GM21717 (cell line): ENCODE measurements around the gene HNRNPU.

ENCODE experiments used
- ATAC-seq: cut with Tn5 transposase; IDR thresholded peaks from one replicate; pipeline ENCODE4 v1.9.1; 2021; ENCODE audit warnings: mild to moderate bottlenecking, moderate library complexity; ENCODE audit not compliant: unreplicated experiment

Gene HNRNPU

GRCh38 chr1:244863491-244864252 is 671 bp downstream of the HNRNPU start:
- ATAC-seq, result peak; percentile 16

DNA sequence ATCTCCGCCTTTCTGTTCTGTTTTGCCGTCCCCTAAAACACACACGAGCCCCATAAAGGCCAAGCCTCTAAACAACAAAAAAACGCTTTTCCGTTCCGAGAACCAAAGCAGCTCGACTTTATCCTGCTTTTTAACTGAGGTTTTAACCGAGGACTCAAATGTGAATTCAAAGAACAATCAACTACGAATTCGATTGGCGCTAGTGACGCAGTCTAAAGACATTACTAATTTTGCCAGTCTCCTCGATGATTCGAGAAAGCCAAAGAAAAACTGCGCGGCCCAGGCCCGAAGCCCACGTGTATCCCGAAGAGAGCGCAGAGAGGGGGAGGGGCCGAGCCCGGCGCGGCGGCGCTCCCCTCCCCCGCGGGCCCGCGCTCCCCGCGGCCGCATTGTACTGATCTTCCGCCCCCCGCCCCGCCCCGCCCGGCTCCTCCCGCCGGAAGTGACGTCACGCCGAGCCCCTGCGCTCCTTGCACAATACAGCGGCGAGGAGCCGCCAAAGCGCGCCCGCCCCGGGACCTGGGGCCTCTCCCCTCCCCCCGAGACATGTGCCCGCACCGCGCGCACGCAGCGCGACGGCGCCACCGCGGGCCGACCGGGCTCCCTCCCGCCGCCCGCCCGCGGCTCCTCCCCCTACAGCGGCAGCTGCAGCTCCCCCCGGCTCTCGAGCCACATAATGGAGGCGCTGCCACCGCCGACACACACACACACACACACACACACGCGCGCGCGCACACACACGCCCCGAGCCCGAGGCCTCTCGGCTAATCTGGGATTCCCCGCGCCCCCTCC is 1.4 kb downstream of the HNRNPU start:
- peak; percentile 55 for ATAC-seq

DNA sequence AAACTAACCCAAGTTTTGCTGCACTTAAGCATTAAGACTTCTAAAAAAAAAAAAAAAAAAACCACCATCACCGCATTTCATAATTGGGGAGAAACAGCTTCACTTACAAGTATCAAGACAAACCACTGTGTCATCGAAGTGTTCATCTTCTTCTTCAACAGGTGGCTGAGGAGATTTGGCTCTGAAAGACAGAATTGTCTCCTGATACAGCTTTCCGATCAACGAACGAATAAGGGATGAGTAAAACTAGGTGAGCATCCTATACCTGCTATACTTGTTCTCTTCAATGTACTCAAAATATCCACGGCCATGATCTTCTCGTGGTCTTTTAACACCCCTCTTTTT is 2.0 kb downstream of the HNRNPU start:
- no peak for ATAC-seq

- no peak for ATAC-seq
Measured at GRCh38 chr1:244861683-244862082, 2.7 kb downstream of the HNRNPU start.

DNA sequence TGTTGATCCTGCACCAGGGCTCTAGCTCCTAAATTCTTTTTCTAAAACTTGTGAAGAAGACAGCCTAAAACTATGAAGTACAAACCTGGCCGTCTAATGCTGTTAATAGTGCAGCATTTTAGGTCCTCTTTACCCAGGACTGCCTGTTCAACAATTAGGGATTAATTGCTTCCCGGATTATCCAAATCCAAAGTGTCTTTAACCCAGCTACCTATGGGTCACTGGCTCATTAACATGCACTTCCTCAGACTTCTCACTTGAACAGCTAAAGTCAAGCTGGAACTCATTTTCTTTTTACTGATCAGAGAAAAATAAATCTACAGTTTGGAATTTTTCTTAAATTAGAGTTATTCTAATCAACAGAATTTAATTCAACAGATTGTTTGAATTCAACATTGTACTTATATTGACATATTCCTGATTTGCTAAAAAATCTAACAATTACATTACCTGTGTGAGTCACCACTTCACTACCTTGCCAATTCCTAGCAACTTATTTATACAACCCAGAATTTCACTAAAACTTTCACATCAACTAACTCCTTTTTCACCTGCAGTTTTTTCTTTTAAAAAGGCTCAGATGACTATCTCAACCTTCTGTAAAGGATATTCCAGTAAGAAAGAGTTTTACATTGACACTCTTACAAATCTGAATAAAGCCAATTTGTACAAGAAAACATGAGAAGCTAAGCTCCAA is 3.3 kb downstream of the HNRNPU start:
- ATAC-seq, result no peak

DNA sequence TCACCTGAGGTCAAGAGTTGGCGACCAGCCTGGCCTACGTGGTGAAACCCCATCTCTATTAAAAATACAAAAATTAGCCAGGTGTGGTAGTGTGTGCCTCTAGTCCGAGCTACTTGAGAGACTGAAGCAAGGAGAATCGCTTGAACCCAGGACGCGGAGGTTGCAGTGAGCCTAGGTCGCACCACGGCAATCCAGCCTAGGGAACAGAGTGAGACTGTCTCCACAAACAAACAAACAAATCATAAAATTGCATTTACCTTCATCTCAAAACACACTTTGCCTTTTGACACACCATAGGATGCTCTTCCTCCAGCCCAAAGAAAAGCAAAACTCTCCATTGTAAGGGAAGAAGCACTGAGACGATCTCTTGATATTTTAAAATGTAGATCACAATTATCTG is 4.3 kb downstream of the HNRNPU start:
- ATAC-seq, result no peak

DNA sequence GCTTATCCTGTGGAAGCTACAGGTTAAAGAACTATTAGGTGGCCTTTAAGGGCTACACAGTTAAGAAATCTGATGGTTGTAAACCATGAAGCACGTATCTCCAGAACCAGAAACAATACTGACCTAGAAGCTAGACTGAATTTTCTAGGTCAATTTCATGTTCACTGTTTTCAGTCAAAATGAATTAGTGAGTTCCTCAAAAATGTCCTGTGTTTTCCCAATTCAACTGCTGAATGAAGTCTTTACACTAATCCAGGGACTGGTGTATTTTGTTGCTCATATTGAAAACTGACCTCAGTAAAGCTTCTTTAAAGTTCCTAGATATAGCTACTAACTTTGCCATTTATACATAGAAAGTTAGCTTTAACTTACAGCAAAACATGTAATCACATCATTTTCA is 6.0 kb downstream of the HNRNPU start:
- ATAC-seq, result no peak

- ATAC-seq, result no peak
Measured at GRCh38 chr1:244857761-244858160, 6.6 kb downstream of the HNRNPU start.

DNA sequence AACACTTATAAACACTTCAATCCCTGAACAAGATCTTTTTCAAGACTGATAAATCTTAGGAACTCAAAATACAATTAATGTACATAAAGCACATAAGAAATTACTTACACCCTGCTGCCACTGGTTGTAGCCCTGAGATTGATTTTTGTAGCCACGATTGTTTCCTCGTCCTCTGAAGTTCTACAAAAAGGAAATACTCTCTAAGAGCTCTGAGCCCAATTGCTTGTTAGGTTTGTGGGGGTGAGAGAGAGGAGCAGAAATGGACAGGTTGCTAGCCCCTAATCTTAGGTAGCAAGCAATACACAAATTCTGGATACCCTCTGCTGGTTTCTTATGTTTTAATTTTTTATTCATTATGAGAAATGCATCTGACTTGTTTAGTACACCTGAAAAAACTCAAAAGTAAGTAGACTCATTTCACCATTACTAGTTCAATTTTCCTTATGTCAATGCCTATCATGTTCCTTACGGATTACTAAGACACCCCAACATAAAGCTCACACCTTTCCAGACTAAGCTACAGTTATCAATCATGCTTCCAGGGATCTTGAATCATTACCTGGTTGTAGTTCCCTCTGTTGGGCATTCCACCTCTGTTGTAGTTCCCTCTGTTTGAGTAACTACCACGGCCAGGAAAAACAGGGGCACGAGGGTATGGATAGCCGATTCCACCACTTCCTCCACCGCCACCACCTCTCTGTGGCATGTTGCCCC is 9.3 kb downstream of the HNRNPU start:
- ATAC-seq, result no peak

DNA sequence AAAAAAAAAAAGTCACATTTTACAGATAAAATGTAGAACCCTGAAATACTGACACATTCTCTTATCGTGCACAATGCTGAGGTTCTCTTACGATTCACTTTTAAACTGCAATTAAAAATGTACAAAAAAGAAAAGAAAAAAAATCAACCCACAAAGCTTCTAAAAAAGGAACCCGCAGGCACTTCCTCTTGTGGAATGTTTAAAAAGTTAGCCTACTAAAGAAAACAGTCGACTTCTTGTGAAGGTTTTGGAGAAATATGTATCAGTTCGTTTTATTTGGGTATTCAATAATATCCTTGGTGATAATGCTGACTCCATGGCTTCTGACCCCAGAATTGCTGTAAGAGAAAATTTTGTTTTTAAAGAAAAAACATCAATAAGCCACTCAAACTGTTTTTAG is 10.2 kb downstream of the HNRNPU start:
- ATAC-seq, result no peak

DNA sequence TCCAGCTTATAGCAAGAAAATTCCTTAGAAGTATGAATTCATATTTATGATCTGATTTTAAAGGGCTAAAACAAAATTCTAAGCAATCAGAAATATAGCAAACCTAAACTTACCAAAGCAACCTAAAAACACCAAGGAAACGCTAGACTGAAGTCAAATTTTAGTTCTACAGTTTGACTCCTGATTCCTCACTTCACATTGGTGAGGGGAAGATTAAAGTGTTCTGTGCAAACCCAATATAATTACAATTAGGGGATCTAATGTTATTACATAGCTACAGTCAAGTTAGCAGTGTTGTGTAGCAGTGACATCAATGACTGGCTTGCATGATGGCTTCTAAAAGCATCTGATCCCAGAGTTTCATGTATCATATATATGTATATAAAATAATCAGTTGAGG is 11.6 kb downstream of the HNRNPU start:
- ATAC-seq, result no peak

- ATAC-seq, result no peak
Measured at GRCh38 chr1:244851546-244852231, 12.7 kb downstream of the HNRNPU start.

- ATAC-seq, result no peak
Measured at GRCh38 chr1:244850896-244851295, 13.4 kb downstream of the HNRNPU start.

GRCh38 chr1:244850099-244850852 is 14.1 kb downstream of the HNRNPU start:
- no peak for ATAC-seq

- no peak for ATAC-seq
Measured at GRCh38 chr1:244849189-244849866, 15.0 kb downstream of the HNRNPU start.

DNA sequence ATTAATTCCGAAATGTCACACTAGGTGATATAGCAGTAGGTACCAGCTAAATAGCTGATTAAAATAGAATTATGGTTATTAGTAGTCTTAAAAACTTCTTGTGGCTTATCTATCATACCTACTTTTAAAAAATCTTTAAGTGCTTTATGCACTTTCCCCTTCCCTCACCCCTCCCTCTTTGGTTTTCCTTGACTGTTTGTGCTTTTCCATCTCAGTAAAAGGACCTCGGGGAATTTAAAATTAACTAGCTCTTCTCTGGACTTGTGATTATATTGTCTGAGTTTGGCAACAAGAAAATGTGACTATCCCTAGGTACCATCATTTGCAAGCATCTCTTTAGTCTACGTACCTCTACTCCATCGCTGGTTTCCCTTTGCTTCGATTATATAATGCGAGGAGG is 17.7 kb downstream of the HNRNPU start:
- ATAC-seq, result no peak

- ATAC-seq, result no peak
Measured at GRCh38 chr1:244844155-244845121, 19.9 kb downstream of the HNRNPU start.
